GM19372 (cell line): ENCODE measurements around the gene BTBD19.
"Not testable (repeated sequence)": the region's sequence is repeated elsewhere in the genome, so short reads cannot be mapped to it uniquely, and the experiment has no call there.

Experiments
- ATAC-seq: cut with Tn5 transposase; IDR thresholded peaks from one replicate; pipeline ENCODE4 v1.9.1; 2021; ENCODE audit warnings: mild to moderate bottlenecking, low read depth, moderate library complexity; ENCODE audit not compliant: unreplicated experiment

BTBD19 gene

DNA sequence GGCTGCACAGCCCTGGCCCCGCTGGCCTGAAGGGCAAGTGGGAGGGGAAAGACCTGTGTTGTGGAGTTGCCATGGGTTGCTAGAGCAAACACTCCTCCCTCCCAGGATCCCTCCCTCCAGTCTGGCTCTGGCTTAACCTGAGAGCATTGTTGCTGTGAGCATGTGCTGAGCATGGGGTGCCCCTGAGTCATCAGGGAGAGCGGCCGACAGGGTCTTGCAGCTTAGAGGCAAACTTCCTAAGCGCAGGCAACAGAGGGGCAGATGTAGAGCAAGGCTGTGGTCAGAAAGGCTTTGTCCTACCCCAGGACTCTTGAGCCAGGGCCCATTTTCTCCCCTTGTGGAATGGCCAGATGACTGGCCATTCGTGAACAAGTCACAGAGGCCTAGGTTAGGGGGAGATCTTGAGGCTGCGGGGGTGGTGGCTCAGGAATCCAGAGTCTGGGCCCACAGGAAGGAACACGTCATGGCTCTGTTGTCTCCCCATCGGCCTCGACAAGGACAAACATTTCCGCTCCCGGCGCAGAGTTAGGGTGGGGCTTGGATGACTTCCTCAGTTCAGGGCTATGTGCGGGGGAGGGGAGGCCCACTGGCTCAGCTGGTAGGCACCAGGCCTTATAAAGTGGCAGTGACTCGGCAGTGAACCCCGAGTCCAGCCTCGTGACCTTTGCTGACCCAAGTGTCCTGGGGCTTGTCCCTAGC is 810 bp upstream of the BTBD19 start:
- no peak for ATAC-seq

GRCh38 chr1:44808938-44809917 is 905 bp downstream of the BTBD19 start:
- ATAC-seq = peak; percentile 59

GRCh38 chr1:44810101-44810761 is 1.9 kb downstream of the BTBD19 start:
- no peak for ATAC-seq

DNA sequence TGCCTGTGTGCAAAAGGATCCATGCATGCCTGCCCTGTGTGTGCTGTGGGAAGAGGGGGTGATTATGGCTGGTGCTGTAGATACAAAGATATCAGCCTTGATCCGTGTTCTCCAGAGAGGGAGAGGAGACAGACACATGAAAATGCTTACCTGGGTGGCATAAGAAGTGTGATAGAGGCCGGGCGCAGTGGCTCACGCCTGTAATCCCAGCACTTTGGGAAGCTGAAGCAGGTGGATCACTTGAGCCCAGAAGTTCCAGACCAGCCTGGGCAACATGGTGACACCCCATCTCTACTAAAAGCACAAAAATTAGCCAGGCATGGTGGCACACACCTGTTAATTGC is 2.4 kb downstream of the BTBD19 start:
- not testable (repeated sequence) for ATAC-seq

DNA sequence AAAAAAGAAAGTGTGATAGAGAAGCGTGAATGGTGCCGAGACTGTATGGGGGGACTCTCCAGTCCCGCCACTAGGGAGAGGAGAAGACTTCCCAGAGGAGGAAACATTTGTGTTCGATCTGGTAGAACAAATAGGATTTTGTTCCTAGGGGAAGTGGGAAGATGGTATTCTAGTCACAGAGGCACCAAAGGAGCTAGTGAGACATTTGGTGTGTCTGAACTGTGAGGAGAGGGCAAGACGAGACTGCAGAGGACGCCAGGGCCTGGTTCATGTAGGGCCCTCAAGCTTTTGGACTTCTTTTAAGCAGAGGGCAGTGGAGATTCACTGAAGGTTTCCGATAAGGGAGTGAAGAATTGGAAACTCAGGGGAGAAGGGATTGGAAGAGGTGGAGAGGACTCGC is 2.9 kb downstream of the BTBD19 start:
- ATAC-seq = no peak

DNA sequence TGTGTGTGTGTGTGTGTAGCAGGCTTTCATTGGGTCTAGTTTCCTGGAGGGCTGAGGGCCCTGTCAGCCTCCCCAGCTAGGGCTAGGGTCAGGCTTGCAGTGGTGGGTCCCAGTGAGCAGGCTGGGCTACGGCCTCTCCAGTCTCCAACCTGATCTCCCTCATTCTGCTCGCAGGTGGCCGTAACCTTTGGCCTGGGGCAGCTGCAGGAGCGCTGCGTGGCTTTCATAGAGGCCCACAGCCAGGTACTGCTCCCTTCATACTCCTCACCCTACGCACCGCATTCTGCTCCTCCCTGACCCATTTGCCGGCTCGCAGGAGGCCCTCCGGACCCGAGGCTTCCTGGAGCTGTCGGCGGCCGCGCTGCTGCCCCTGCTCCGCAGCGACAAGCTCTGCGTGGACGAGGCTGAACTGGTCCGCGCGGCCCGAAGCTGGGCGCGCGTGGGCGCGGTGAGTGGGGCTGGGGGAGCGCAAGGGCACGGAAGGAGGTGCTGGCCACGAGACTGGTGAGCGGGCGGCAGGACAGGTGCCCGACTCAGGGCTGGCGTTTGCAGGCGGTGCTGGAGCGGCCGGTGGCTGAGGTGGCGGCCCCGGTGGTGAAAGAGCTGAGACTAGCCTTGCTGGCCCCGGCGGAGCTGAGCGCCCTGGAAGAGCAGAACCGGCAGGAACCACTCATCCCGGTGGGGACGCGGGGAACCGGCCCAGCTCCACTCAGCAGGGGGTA is 4.7 kb downstream of the BTBD19 start:
- ATAC-seq = no peak

DNA sequence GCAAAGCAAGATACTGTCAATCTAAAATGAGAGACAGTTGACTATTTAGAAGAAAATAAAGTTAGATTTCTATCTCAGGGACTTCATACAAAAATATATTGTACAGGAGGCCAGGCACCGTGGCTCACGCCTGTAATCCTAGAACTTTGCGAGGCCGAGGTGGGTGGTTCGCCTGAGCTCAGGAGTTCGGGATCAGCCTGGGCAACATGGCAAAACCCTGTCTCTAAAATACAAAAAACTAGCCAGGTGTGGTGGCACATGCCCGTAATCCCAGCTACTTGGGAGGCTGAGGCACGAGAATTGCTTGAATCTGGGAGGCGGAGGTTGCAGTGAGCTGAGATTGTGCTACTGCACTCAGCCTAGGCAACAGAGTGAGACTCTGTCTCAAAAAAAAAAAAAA is 7.6 kb downstream of the BTBD19 start:
- not testable (repeated sequence) for ATAC-seq

DNA sequence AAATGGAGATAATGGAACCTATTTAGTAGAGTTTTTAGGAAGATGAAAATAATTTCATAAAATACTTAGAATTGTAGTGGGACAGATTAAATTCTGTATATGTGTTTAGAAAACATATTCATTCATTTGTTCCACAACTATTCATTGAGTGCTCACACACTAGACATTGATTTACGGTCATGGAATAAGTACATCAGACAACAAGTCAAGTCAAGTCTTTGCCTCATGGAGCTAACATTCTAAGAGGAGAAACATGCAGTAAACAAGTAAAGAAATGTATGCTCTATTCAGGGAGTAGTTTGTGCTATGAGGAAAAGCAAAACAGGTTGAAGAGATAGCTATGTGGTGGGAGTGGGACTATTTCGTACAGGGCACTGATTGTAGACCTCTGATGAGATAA is 9.0 kb downstream of the BTBD19 start:
- no peak for ATAC-seq

GRCh38 chr1:44817771-44818495 is 9.6 kb downstream of the BTBD19 start:
- no peak for ATAC-seq

DNA sequence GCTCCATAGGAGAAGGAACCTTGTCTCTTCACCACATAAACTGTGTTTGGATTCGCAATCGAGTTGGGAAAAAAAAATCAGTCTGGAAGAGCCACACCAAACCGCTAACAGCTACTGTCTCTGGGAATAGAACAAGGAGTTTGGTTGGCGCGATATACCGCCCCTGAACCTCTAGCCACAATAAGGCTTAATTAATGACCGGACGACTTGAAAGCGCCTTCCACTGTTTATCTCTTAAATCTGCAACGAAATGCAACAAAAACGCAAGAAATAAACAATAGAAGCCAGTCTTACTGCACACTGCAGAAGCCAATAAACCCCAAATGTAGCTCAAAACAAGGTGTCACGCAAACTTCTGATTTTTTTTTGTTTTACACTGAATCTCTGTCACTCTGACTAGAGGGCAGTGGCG is 10.9 kb downstream of the BTBD19 start:
- no peak for ATAC-seq

GRCh38 chr1:44819608-44820327 is 11.4 kb downstream of the BTBD19 start:
- peak; percentile 87 for ATAC-seq

GRCh38 chr1:44820328-44821239 is 12.3 kb downstream of the BTBD19 start:
- no peak for ATAC-seq

- ATAC-seq = no peak
Measured at GRCh38 chr1:44821240-44821715, 13.0 kb downstream of the BTBD19 start.

DNA sequence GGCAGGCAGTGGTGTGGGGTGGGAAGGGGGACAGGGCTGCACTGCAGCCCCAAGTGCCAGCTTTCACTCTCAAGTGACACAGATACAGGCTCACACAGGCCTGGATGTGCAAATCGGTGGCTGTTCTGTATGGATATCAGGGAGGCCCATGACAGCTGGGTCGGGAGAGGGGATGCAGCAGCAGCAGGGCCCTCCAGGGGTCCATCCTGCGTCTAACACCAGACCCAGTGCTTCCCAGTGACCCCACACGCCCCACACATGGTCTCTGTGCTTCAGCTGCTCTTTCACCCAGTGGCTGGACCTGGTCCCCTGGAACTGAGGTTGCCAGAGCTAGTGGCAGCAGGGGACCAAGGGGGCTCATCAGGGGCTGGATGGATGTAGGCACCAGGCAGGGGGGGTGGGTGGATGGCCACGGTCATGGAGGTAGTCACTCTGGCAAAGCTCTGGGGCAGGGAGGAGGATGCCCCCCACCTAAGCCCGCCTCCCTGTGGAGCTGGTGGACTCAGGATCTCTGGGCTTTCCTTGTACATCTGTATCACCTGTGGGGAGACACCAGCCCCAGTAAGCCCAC is 13.9 kb downstream of the BTBD19 start:
- no peak for ATAC-seq

DNA sequence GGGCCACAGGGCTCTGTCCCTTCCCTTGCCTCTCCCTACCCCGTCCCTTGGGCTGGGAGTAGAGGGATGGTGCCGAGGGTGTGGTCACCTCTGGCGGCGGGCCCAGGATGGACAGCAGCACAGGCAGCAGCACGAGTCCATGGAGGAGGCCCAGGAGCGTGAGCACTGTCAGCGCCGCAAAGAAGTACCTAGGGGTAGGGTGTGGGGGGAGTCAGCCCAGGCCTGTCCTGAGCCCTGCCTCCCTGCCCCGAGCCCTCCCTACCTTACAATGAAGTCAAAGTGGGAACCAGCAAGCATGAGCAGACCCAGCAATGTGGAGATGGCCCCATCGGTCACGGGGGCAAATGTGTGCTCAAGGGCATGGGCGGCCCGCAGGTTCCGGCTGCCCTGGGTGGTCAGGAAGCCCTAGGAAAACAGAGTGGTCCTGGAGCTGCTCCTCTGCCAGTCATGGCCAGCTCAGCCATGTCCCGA is 14.7 kb downstream of the BTBD19 start:
- no peak for ATAC-seq

GRCh38 chr1:44824392-44824791 is 16.1 kb downstream of the BTBD19 start:
- ATAC-seq = not testable (repeated sequence)

GRCh38 chr1:44826375-44827196 is 18.3 kb downstream of the BTBD19 start:
- no peak for ATAC-seq
